Measurements from ENCODE around the gene NOG. TPM values are rescaled to one million over a fixed set of nuclear protein-coding genes. Genes with fewer than 3 reads are reported as not detected.

NOG gene
- total and polyA plus RNA-seq, 9 of the 15 experiments (the other 6 are each of a cell fraction or from before 2014, with no cell fraction given) = not detected

DNA sequence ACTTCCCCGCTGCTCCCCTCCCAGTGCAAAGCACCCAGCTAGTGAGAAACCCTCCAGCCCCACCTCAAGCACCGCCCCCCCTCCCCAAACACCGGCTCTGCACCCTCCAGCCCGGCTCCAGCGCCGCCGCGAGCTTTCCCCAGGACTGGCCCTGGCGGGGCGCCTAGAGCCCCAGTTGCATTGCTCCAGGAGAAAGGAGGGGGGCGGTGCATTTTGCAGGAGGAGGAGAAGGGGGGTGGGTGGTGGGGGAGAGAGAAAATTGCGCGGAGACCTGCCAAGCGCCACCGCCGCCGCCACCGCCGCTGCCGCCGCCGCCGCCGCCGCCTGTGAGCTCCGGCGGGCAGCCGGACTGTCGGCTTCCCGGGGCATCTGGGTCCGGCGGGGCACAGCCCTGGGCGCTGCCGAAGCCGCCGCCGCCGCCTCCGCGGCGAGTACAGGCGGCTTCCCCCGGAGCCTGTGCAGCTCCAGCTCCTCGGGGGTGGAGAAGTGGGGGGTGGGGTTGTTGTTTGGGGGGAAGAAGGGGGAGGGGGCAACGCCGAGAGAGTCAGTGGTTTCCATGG is 333 bp upstream of the NOG start (continued):
- TF ChIP-seq, protein P1, sequence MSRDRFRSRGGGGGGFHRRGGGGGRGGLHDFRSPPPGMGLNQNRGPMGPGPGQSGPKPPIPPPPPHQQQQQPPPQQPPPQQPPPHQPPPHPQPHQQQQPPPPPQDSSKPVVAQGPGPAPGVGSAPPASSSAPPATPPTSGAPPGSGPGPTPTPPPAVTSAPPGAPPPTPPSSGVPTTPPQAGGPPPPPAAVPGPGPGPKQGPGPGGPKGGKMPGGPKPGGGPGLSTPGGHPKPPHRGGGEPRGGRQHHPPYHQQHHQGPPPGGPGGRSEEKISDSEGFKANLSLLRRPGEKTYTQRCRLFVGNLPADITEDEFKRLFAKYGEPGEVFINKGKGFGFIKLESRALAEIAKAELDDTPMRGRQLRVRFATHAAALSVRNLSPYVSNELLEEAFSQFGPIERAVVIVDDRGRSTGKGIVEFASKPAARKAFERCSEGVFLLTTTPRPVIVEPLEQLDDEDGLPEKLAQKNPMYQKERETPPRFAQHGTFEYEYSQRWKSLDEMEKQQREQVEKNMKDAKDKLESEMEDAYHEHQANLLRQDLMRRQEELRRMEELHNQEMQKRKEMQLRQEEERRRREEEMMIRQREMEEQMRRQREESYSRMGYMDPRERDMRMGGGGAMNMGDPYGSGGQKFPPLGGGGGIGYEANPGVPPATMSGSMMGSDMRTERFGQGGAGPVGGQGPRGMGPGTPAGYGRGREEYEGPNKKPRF (IDR thresholded peaks at IDR 0.05; ENCODE audit: low read depth, low read length) = no peak
- TF ChIP-seq, protein P2, sequence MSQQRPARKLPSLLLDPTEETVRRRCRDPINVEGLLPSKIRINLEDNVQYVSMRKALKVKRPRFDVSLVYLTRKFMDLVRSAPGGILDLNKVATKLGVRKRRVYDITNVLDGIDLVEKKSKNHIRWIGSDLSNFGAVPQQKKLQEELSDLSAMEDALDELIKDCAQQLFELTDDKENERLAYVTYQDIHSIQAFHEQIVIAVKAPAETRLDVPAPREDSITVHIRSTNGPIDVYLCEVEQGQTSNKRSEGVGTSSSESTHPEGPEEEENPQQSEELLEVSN (IDR thresholded peaks at IDR 0.05; ENCODE audit: borderline replicate concordance in 1 of 2, extremely low read depth in 1 of 2, insufficient read depth in 1 of 2, insufficient read length in 1 of 2, low read depth in 1 of 2, low read length in 1 of 2, poor library complexity in 1 of 2, severe bottlenecking in 1 of 2) = no peak
- TF ChIP-seq RFX7 (CRISPR knock-in tag; IDR thresholded peaks at IDR 0.05) = no peak
- TF ChIP-seq THRB (CRISPR knock-in tag; conservative IDR thresholded peaks at IDR 0.05) = no peak

Measured in K562 (cell line).